ENCODE measurements around the gene ALG9. TPM values are rescaled to one million over a fixed set of nuclear protein-coding genes. Genes with fewer than 3 reads are reported as not detected.

The ALG9 gene
- polyA plus RNA-seq, 2 of the 4 experiments (the other 2 are of a cell fraction), result 15.3 to 33.3 TPM

GRCh38 chr11:111846063-111846462 is 25.3 kb downstream of the ALG9 start:
- no peak for DNase-seq (ENCODE audit: low read depth in 1 of 2, low spot score in 1 of 2)
- no peak overlapping the region for H3K4me3 ChIP-seq
- no peaks in the 10 kb centered on the region for H3K9me3 ChIP-seq
- no peak overlapping the region for H3K4me2 ChIP-seq
- H3K4me1 ChIP-seq, result no peaks in the 10 kb centered on the region; the same call in 2 of the 3 replicates
- CTCF ChIA-PET, result interaction anchor here (0.7 to 1.5 kb wide), 4 partner anchors 11 to 259 kb away, joined by 3 to 4 read pairs (median 3); no protein-coding TSS in a partner anchor
- H3K27ac ChIP-seq, result no peak overlapping the region
- no peak for FAIRE-seq
- WGBS (ENCODE audit: missing lambda C conversion rate), result 77% methylated on average over 2 of the region's 2 CpGs
- no peak for ATAC-seq
- no peak for TF ChIP-seq NPAS2 (CRISPR knock-in tag; IDR thresholded peaks at IDR 0.05; ENCODE audit: borderline replicate concordance)
- TF ChIP-seq ESRRA (IDR thresholded peaks at IDR 0.05; ENCODE audit: borderline replicate concordance, low read length), result no peak
- no peak for TF ChIP-seq EHF (CRISPR knock-in tag; IDR thresholded peaks at IDR 0.05)
- TF ChIP-seq, protein P1, sequence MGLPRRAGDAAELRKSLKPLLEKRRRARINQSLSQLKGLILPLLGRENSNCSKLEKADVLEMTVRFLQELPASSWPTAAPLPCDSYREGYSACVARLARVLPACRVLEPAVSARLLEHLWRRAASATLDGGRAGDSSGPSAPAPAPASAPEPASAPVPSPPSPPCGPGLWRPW (IDR thresholded peaks at IDR 0.05), result no peak
- no peak for TF ChIP-seq HOXA7 (CRISPR knock-in tag; IDR thresholded peaks at IDR 0.05)
- no peak for TF ChIP-seq HEYL (CRISPR knock-in tag; IDR thresholded peaks at IDR 0.05)
- TF ChIP-seq PBX3 (IDR thresholded peaks at IDR 0.05), result no peak
- TF ChIP-seq NFE2L2 (conservative IDR thresholded peaks at IDR 0.05; ENCODE audit: low read length), result no peak
- no peak for TF ChIP-seq ZC3H11A (IDR thresholded peaks at IDR 0.05)
- TF ChIP-seq JUNB (IDR thresholded peaks at IDR 0.05), result no peak
- TF ChIP-seq, protein P2, sequence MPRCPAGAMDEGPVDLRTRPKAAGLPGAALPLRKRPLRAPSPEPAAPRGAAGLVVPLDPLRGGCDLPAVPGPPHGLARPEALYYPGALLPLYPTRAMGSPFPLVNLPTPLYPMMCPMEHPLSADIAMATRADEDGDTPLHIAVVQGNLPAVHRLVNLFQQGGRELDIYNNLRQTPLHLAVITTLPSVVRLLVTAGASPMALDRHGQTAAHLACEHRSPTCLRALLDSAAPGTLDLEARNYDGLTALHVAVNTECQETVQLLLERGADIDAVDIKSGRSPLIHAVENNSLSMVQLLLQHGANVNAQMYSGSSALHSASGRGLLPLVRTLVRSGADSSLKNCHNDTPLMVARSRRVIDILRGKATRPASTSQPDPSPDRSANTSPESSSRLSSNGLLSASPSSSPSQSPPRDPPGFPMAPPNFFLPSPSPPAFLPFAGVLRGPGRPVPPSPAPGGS (IDR thresholded peaks at IDR 0.05), result no peak
- TF ChIP-seq, protein P3, sequence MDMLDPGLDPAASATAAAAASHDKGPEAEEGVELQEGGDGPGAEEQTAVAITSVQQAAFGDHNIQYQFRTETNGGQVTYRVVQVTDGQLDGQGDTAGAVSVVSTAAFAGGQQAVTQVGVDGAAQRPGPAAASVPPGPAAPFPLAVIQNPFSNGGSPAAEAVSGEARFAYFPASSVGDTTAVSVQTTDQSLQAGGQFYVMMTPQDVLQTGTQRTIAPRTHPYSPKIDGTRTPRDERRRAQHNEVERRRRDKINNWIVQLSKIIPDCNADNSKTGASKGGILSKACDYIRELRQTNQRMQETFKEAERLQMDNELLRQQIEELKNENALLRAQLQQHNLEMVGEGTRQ (IDR thresholded peaks at IDR 0.05), result no peak
- TF ChIP-seq HDAC2 (IDR thresholded peaks at IDR 0.05), result no peak
- no peak for TF ChIP-seq FOSL2 (IDR thresholded peaks at IDR 0.05)
- TF ChIP-seq FOSL2 (CRISPR knock-in tag; IDR thresholded peaks at IDR 0.05), result no peak
- TF ChIP-seq POLR2A (IDR thresholded peaks at IDR 0.05; ENCODE audit: low read length), result no peak
- no peak for TF ChIP-seq JUN (IDR thresholded peaks at IDR 0.05)
- POLR2A ChIA-PET, result no interaction called here

DNA sequence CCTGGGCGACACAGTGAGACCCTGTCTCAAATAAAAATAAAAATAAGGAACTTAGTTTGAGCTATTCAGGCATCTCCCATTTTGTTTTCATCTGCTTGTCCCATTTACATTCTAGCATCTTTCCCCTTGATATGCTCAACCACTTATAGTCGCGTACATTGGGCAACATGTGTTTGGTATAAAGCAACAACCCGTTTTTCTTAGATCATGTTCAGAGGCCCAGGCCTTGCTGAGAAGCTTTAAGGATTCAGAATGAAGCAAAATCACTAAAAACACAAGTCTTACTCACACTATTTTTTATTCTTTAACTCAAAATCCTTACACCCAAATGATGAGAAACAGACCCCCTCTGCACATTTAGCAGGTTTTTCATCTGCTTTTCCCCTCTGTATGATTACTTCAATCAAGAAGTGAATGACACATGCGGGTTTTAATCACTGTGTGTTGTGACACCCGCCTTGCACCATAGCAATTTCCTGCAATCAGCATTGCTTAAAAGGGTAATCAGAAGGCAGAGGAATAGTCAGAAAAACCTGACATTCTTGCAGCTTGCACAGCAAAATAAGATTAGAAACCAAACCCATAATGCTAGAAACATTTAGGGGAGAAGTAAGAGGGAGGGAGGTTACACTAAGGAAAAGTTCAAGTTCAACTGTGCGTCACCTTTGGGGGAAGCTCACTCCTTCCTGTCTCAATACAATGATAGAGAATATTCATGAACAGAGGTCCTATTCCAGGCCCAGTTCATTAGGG is 25.9 kb downstream of the ALG9 start:
- Histone ChIP-seq H3K4me1 (no peaks in the 10 kb centered on the region; the same call in 2 of the 3 replicates), H3K4me3 (no peak overlapping the region), H3K4me2 (no peak overlapping the region), H3K9me3 (no peaks in the 10 kb centered on the region), H3K27ac (no peak overlapping the region)
- FAIRE-seq (no peak), ATAC-seq (no peak), DNase-seq (ENCODE audit: low read depth in 1 of 2, low spot score in 1 of 2) (no peak)
- WGBS (ENCODE audit: missing lambda C conversion rate), result 83% methylated on average over 7 of the region's 7 CpGs
- POLR2A ChIA-PET, result no interaction called here
- CTCF ChIA-PET, result interaction anchor here (0.7 to 1.9 kb wide), 6 partner anchors 11 to 563 kb away, joined by 3 to 5 read pairs (median 4); no protein-coding TSS in a partner anchor
- TF ChIP-seq FOXS1 (CRISPR knock-in tag; IDR thresholded peaks at IDR 0.05), result no peak
- TF ChIP-seq MAFK (IDR thresholded peaks at IDR 0.05; ENCODE audit: partially characterized antibody), result no peak
- TF ChIP-seq NPAS2 (CRISPR knock-in tag; IDR thresholded peaks at IDR 0.05; ENCODE audit: borderline replicate concordance), result no peak
- no peak for TF ChIP-seq EHF (CRISPR knock-in tag; IDR thresholded peaks at IDR 0.05)
- TF ChIP-seq ELK1 (IDR thresholded peaks at IDR 0.05; ENCODE audit: low read depth, low read length), result no peak
- TF ChIP-seq HOXA7 (CRISPR knock-in tag; IDR thresholded peaks at IDR 0.05), result no peak
- no peak for TF ChIP-seq CHD4 (IDR thresholded peaks at IDR 0.05; ENCODE audit: borderline replicate concordance)
- no peak for TF ChIP-seq ESRRA (IDR thresholded peaks at IDR 0.05; ENCODE audit: borderline replicate concordance, low read length)
- TF ChIP-seq ZNF302 (CRISPR knock-in tag; IDR thresholded peaks at IDR 0.05), result no peak
- no peak for TF ChIP-seq SREBF2 (IDR thresholded peaks at IDR 0.05)
- TF ChIP-seq ZSCAN20 (CRISPR knock-in tag; IDR thresholded peaks at IDR 0.05), result no peak
- TF ChIP-seq PHF8 (IDR thresholded peaks at IDR 0.05; ENCODE audit: borderline replicate concordance, low read depth), result no peak
- no peak for TF ChIP-seq FOSB (CRISPR knock-in tag; IDR thresholded peaks at IDR 0.05)
- TF ChIP-seq KDM5A (IDR thresholded peaks at IDR 0.05), result no peak
- TF ChIP-seq, protein P4, sequence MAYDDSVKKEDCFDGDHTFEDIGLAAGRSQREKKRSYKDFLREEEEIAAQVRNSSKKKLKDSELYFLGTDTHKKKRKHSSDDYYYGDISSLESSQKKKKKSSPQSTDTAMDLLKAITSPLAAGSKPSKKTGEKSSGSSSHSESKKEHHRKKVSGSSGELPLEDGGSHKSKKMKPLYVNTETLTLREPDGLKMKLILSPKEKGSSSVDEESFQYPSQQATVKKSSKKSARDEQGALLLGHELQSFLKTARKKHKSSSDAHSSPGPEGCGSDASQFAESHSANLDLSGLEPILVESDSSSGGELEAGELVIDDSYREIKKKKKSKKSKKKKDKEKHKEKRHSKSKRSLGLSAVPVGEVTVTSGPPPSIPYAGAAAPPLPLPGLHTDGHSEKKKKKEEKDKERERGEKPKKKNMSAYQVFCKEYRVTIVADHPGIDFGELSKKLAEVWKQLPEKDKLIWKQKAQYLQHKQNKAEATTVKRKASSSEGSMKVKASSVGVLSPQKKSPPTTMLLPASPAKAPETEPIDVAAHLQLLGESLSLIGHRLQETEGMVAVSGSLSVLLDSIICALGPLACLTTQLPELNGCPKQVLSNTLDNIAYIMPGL (CRISPR knock-in tag; IDR thresholded peaks at IDR 0.05; ENCODE audit: borderline replicate concordance), result no peak
